ENCODE measurements around the gene BARX2.

DNA sequence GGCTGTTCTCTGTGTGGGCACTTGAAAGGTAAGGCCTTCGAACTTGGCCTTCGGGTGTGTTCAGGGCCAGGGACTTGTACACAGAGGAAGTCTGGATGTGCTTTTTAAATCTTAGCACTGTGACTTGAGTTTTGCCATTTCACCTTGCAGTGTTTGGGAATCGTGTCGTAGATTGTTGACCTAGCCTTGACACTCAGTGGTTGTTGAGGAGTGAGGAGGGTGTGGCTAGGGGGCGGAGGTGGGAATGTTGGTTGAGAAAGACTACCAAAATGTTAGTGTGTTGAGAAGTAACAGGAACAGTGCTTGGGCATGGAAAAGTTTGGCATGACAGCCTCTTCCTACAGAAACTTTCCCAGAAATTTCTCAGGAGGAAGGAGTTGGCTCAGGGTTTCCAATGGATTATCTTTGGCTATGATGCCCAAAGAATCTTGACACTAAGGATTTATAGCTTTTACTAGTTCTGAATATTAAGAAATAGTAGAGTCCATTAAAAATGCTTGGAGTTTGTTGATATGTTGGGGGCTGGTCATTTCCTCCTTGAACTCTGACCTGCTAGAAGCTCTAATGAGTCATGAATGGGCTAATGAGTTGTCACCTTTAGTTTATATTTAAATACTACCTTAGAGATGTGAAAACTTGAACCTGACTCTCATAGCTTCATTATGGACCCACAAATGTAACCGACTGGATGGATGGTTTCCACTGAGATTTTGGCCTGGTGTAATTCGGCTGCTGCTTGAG lies 40.6 kb downstream of the BARX2 start:
- TF ChIP-seq GATA3 (IDR thresholded peaks at IDR 0.05; ENCODE audit: low read depth, low read length), result no peak
- TF ChIP-seq GATA2 (IDR thresholded peaks at IDR 0.05; ENCODE audit: low read depth, low read length), result no peak

Data from SH-SY5Y (cell line).